Measurements from ENCODE around the gene DAD1. TPM values are rescaled to one million over a fixed set of nuclear protein-coding genes. Genes with fewer than 3 reads are reported as not detected.

DAD1 gene
- polyA plus RNA-seq, 1 donor (not counting 4 experiments of a cell fraction or from before 2014, with no cell fraction given) = 351 TPM

DNA sequence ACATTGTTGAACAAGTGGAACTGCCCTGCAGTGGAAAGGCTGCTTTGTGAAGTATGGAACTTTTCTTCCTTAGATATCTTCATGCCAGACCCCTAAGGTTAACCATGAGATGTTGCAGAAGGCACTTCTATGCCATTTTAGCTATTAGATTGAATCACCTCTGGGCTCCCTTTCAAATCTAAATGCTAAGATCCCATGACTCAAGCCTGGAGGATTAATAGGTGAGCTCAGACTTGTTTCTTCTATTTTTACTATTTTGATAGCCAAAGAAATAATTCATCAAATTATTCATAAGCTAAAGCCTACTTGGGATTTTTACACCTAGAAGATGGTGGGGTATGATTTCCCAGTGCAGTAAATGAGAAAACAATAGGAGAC lies 64.3 kb downstream of the DAD1 start:
- Histone ChIP-seq H3K36me3 (ENCODE audit: control insufficient read depth in 2 of 2, extremely low read depth in 1 of 2, insufficient read depth in 2 of 2, low read length in 2 of 2) (no peaks in the 10 kb centered on the region), H2AFZ (ENCODE audit: control insufficient read depth, low read length) (no peak overlapping the region), H3K79me2 (ENCODE audit: control insufficient read depth, insufficient read depth, low read length) (no peaks in the 10 kb centered on the region), H3K9me1 (ENCODE audit: control insufficient read depth, extremely low read depth, insufficient read depth, low read length) (no peaks in the 10 kb centered on the region), H4K20me1 (ENCODE audit: control insufficient read depth, extremely low read depth, insufficient read depth, low read length) (no peaks in the 10 kb centered on the region), H3K4me1 (ENCODE audit: control insufficient read depth, extremely low read depth, insufficient read depth, low read length) (peaks cover 36% of the 10 kb centered on the region), H3K27me3 (ENCODE audit: control insufficient read depth, extremely low read depth, insufficient read depth, low read length) (no peaks in the 10 kb centered on the region), H3K4me3 (ENCODE audit: control insufficient read depth in 2 of 3, extremely low read depth in 1 of 3, insufficient read depth in 2 of 3, low read depth in 1 of 3, low read length in 3 of 3) (no peak overlapping the region), H3K4me2 (ENCODE audit: control insufficient read depth, extremely low read depth, insufficient read depth, low read depth, low read length) (no peak overlapping the region), H3K27ac (ENCODE audit: control insufficient read depth, insufficient read depth, low read length) (no peak overlapping the region), H3K9me3 (ENCODE audit: control insufficient read depth, low read depth, low read length) (no peaks in the 10 kb centered on the region), H3K9ac (ENCODE audit: control insufficient read depth, extremely low read depth, insufficient read depth, low read length) (no peak overlapping the region)
- DNase-seq (ENCODE audit: low read depth, low spot score) (no peak), FAIRE-seq (peak; percentile 23)
- dilution Hi-C loops (cut with MboI; ENCODE audit: extremely low pct_ligation_motif_present, low sequenced_read_pairs) = no loop called here
- no peak for TF ChIP-seq CTCF (optimal IDR thresholded peaks at IDR 0.05 in 1 of 3, IDR thresholded peaks at IDR 0.05 in 1 of 3, conservative IDR thresholded peaks at IDR 0.05 in 1 of 3; ENCODE audit: extremely low read depth in 1 of 3, insufficient read depth in 2 of 3, low read length in 3 of 3)
- TF ChIP-seq EZH2 (IDR thresholded peaks at IDR 0.05; ENCODE audit: low read length) = no peak

GRCh38 chr14:22524115-22524783 lies 64.8 kb downstream of the DAD1 start:
- Histone ChIP-seq H3K4me3 (ENCODE audit: control insufficient read depth in 2 of 3, extremely low read depth in 1 of 3, insufficient read depth in 2 of 3, low read depth in 1 of 3, low read length in 3 of 3) (no peak overlapping the region), H3K4me2 (ENCODE audit: control insufficient read depth, extremely low read depth, insufficient read depth, low read depth, low read length) (no peak overlapping the region), H2AFZ (ENCODE audit: control insufficient read depth, low read length) (no peak overlapping the region), H3K9ac (ENCODE audit: control insufficient read depth, extremely low read depth, insufficient read depth, low read length) (no peak overlapping the region), H3K79me2 (ENCODE audit: control insufficient read depth, insufficient read depth, low read length) (no peaks in the 10 kb centered on the region), H4K20me1 (ENCODE audit: control insufficient read depth, extremely low read depth, insufficient read depth, low read length) (no peaks in the 10 kb centered on the region), H3K9me3 (ENCODE audit: control insufficient read depth, low read depth, low read length) (no peaks in the 10 kb centered on the region), H3K27ac (ENCODE audit: control insufficient read depth, insufficient read depth, low read length) (no peak overlapping the region), H3K27me3 (ENCODE audit: control insufficient read depth, extremely low read depth, insufficient read depth, low read length) (no peaks in the 10 kb centered on the region), H3K36me3 (ENCODE audit: control insufficient read depth in 2 of 2, extremely low read depth in 1 of 2, insufficient read depth in 2 of 2, low read length in 2 of 2) (no peaks in the 10 kb centered on the region), H3K9me1 (ENCODE audit: control insufficient read depth, extremely low read depth, insufficient read depth, low read length) (no peaks in the 10 kb centered on the region), H3K4me1 (ENCODE audit: control insufficient read depth, extremely low read depth, insufficient read depth, low read length) (peaks cover 41% of the 10 kb centered on the region)
- DNase-seq (ENCODE audit: low read depth, low spot score) (no peak), FAIRE-seq (no peak)
- dilution Hi-C loops (cut with MboI; ENCODE audit: extremely low pct_ligation_motif_present, low sequenced_read_pairs) = no loop called here
- TF ChIP-seq EZH2 (IDR thresholded peaks at IDR 0.05; ENCODE audit: low read length) (no peak), CTCF (optimal IDR thresholded peaks at IDR 0.05 in 1 of 3, IDR thresholded peaks at IDR 0.05 in 1 of 3, conservative IDR thresholded peaks at IDR 0.05 in 1 of 3; ENCODE audit: extremely low read depth in 1 of 3, insufficient read depth in 2 of 3, low read length in 3 of 3) (no peak)

All from keratinocyte (primary cell).